HEK293 (cell line): ENCODE measurements around the gene ANKZF1.

Experiments
- CTCF ChIA-PET: fragments of 350-600 bp; formaldehyde crosslinking; extraction: SDS; loops from one replicate; lab custom pipeline; 2021; ENCODE audit warnings: antibody characterized with exemption; lab: Yijun Ruan, JAX
- POLR2A ChIA-PET: fragments of 300-600 bp; formaldehyde crosslinking; extraction: SDS; loops from one replicate; lab custom pipeline; 2020; ENCODE audit warnings: antibody characterized with exemption, inconsistent platforms; lab: Yijun Ruan, JAX
- H3K27ac ChIP-seq: fragments of 200-500 bp; sonication (Bioruptor generic); 2 replicates; pipeline ENCODE4 v1.5.1; 2014; ENCODE audit warnings: low read depth, low read length, control low read depth, inconsistent platforms; ENCODE audit errors: extremely low read depth
- H3K36me3 ChIP-seq, 2 experiments: fragments of 200-500 bp in 1 of 2; sonication (Bioruptor generic) in 1 of 2; 1 replicate in 1 of 2; 2 replicates in 1 of 2; pipeline ENCODE4 v1.5.1; 2014 to 2017; ENCODE audit warnings: inconsistent platforms in 2 of 2, low read length in 2 of 2; ENCODE audit not compliant: control insufficient read depth in 2 of 2, insufficient read depth in 1 of 2
- H3K4me1 ChIP-seq: fragments of 200-500 bp; sonication (Bioruptor generic); 2 replicates; pipeline ENCODE4 v1.5.1; 2014; ENCODE audit warnings: mild to moderate bottlenecking, low read length, inconsistent platforms; ENCODE audit not compliant: control insufficient read depth, insufficient read depth
- H3K4me3 ChIP-seq: 2 replicates; pipeline ENCODE4 v1.5.1; 2011; ENCODE audit warnings: low read depth, mild to moderate bottlenecking, control low read depth, low read length, moderate library complexity
- H3K9me3 ChIP-seq: fragments of 200-500 bp; sonication (Bioruptor generic); 2 replicates; pipeline ENCODE4 v1.5.1; 2014; ENCODE audit warnings: low read depth, low read length, inconsistent platforms; ENCODE audit not compliant: control insufficient read depth, insufficient read depth
- EGR2 ChIP-seq: fragments of 450-650 bp; formaldehyde crosslinking; IDR thresholded peaks from 2 replicates; pipeline ENCODE4 v1.5.1; 2016; ENCODE audit warnings: low read depth, missing biosample characterization, missing genetic modification characterization
- KLF17 ChIP-seq: fragments of 450-650 bp; formaldehyde crosslinking; IDR thresholded peaks from 2 replicates; pipeline ENCODE4 v1.5.1; 2016; ENCODE audit warnings: missing biosample characterization, missing genetic modification characterization
- MZF1 ChIP-seq: fragments of 450-650 bp; formaldehyde crosslinking; IDR thresholded peaks from 2 replicates; pipeline ENCODE4 v1.5.1; 2017; ENCODE audit warnings: missing biosample characterization, missing genetic modification characterization, borderline replicate concordance
- TSHZ1 ChIP-seq: fragments of 450-650 bp; formaldehyde crosslinking; IDR thresholded peaks from 2 replicates; pipeline ENCODE4 v1.5.1; 2016; ENCODE audit warnings: missing biosample characterization, missing genetic modification characterization, borderline replicate concordance
- ZBTB17 ChIP-seq: fragments of 450-650 bp; formaldehyde crosslinking; IDR thresholded peaks from 2 replicates; pipeline ENCODE4 v1.5.1; 2016; ENCODE audit warnings: missing biosample characterization, missing genetic modification characterization
- ZBTB48 ChIP-seq: fragments of 450-650 bp; formaldehyde crosslinking; IDR thresholded peaks from 2 replicates; pipeline ENCODE4 v1.5.1; 2016; ENCODE audit warnings: missing biosample characterization, missing genetic modification characterization
- ZFP3 ChIP-seq: fragments of 450-650 bp; formaldehyde crosslinking; IDR thresholded peaks from 2 replicates; pipeline ENCODE4 v1.5.1; 2016; ENCODE audit warnings: low read depth, missing biosample characterization, missing genetic modification characterization
- ZNF248 ChIP-seq: fragments of 450-650 bp; formaldehyde crosslinking; IDR thresholded peaks from 2 replicates; pipeline ENCODE4 v1.5.1; 2017; ENCODE audit warnings: missing biosample characterization, missing genetic modification characterization
- ZNF394 ChIP-seq: fragments of 450-650 bp; formaldehyde crosslinking; IDR thresholded peaks from 2 replicates; pipeline ENCODE4 v1.5.1; 2016; ENCODE audit warnings: missing biosample characterization, missing genetic modification characterization, mild to moderate bottlenecking, moderate library complexity, borderline replicate concordance
- ZNF423 ChIP-seq: fragments of 450-650 bp; formaldehyde crosslinking; IDR thresholded peaks from 2 replicates; pipeline ENCODE4 v1.5.1; 2016; ENCODE audit warnings: missing biosample characterization, missing genetic modification characterization
- ZNF585B ChIP-seq: fragments of 450-650 bp; formaldehyde crosslinking; IDR thresholded peaks from 2 replicates; pipeline ENCODE4 v1.5.1; 2016; ENCODE audit warnings: missing biosample characterization, missing genetic modification characterization
- ZNF654 ChIP-seq: fragments of 450-650 bp; formaldehyde crosslinking; IDR thresholded peaks from 2 replicates; pipeline ENCODE4 v1.5.1; 2016; ENCODE audit warnings: low read depth, missing biosample characterization, missing genetic modification characterization
- ZNF707 ChIP-seq: fragments of 450-650 bp; formaldehyde crosslinking; IDR thresholded peaks from 2 replicates; pipeline ENCODE4 v1.5.1; 2016; ENCODE audit warnings: missing biosample characterization, missing genetic modification characterization
- ZNF768 ChIP-seq: fragments of 450-650 bp; formaldehyde crosslinking; IDR thresholded peaks from 2 replicates; pipeline ENCODE4 v1.5.1; 2018; ENCODE audit warnings: missing biosample characterization, mild to moderate bottlenecking, missing genetic modification characterization

ANKZF1 gene

GRCh38 chr2:219266232-219266631 is 36.6 kb downstream of the ANKZF1 start:
- TF ChIP-seq ZNF394 (no peak), ZNF654 (tag by site-specific recombination) (no peak)
- ChIA-PET POLR2A (no interaction called here), CTCF (interaction anchor here (0.7 to 4.9 kb wide), 4 partner anchors 10 to 29 kb away, joined by 3 to 34 read pairs (median 4); no protein-coding TSS in a partner anchor)
- no peaks in the 10 kb centered on the region for H3K36me3 ChIP-seq
- no peak overlapping the region for H3K27ac ChIP-seq
- H3K4me3 ChIP-seq: no peak overlapping the region
- H3K9me3 ChIP-seq: no peaks in the 10 kb centered on the region
- no peaks in the 10 kb centered on the region; the same call in 1 of the 2 replicates for H3K4me1 ChIP-seq

- Histone ChIP-seq H3K4me1 (no peaks in the 10 kb centered on the region), H3K9me3 (no peaks in the 10 kb centered on the region), H3K36me3 (no peaks in the 10 kb centered on the region), H3K4me3 (no peak overlapping the region), H3K27ac (no peak overlapping the region)
- ChIA-PET POLR2A (no interaction called here), CTCF (interaction anchor here (0.6 to 4.9 kb wide), 4 partner anchors 9 to 287 kb away, joined by 3 to 34 read pairs (median 4); no protein-coding TSS in a partner anchor)
- TF ChIP-seq TSHZ1 (tag by site-specific recombination) (no peak), ZFP3 (tag by site-specific recombination) (no peak)
Observed at GRCh38 chr2:219266886-219267285, 37.3 kb downstream of the ANKZF1 start.

GRCh38 chr2:219268294-219268693 is 38.7 kb downstream of the ANKZF1 start:
- ChIA-PET POLR2A (no interaction called here), CTCF (interaction anchor here (4.9 kb wide), 1 partner anchor 8 kb away, joined by 34 read pairs; no protein-coding TSS in a partner anchor)
- Histone ChIP-seq H3K4me1 (no peaks in the 10 kb centered on the region), H3K27ac (no peak overlapping the region), H3K4me3 (no peak overlapping the region), H3K36me3 (no peaks in the 10 kb centered on the region), H3K9me3 (no peaks in the 10 kb centered on the region)
- TF ChIP-seq ZNF768 (tag by site-specific recombination): no peak
- TF ChIP-seq MZF1 (tag by site-specific recombination): no peak
- no peak for TF ChIP-seq ZBTB48 (tag by site-specific recombination)
- no peak for TF ChIP-seq ZBTB17 (tag by site-specific recombination)
- TF ChIP-seq KLF17: no peak
- no peak for TF ChIP-seq ZNF423
- no peak for TF ChIP-seq ZNF248 (tag by site-specific recombination)
- TF ChIP-seq EGR2 (tag by site-specific recombination): no peak
- no peak for TF ChIP-seq ZNF585B
- no peak for TF ChIP-seq ZNF707 (tag by site-specific recombination)
